Gastrocnemius medialis (tissue), 4 donors: ENCODE data around the gene KIF26B.

Source experiments
- POLR2A ChIP-seq, 2 donors: fragments of 450-650 bp; IDR thresholded peaks; one replicate each; pipeline ENCODE4 v1.6.1; 2017; ENCODE audit warnings: antibody characterized with exemption in 2 of 2, mild to moderate bottlenecking in 2 of 2, moderate library complexity in 2 of 2
- TF ChIP-seq, protein P1 (sequence below), 5 experiments: fragments of 450-650 bp in 3 of 5; fragments of 200-600 bp in 2 of 5; sonication (generic) in 2 of 5; IDR thresholded peaks in 4 of 5; conservative IDR thresholded peaks in 1 of 5; 1 replicate in 4 of 5; 2 replicates in 1 of 5; pipeline ENCODE4 v1.5.1; 2016 to 2019; ENCODE audit warnings: antibody characterized with exemption in 5 of 5, mild to moderate bottlenecking in 3 of 5, moderate library complexity in 3 of 5

DNA sequence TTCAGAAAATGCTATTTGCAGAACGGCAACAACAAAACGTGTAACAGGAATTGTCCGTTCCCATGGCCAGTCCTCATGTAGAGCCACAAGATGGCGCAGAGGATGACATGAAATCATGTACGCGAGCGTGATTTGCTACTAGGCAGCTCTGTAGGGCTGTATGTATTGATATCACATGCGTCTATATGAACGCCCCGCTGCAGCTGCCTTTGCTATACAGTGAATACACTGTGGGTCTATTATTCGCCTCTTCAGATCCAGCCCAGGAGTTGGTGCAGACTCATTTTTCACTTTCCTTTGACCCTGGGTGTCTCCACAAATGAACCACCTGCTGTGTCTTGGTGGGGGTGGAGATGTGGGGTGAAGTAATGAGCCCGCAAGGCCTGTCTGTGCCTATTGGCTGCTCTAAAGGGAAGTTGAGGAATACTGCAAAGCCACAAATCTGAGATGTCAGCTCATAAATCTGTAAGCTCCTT is 361.5 kb downstream of the KIF26B start:
- no peak for TF ChIP-seq POLR2A (IDR thresholded peaks at IDR 0.05)
- TF ChIP-seq, protein P1, sequence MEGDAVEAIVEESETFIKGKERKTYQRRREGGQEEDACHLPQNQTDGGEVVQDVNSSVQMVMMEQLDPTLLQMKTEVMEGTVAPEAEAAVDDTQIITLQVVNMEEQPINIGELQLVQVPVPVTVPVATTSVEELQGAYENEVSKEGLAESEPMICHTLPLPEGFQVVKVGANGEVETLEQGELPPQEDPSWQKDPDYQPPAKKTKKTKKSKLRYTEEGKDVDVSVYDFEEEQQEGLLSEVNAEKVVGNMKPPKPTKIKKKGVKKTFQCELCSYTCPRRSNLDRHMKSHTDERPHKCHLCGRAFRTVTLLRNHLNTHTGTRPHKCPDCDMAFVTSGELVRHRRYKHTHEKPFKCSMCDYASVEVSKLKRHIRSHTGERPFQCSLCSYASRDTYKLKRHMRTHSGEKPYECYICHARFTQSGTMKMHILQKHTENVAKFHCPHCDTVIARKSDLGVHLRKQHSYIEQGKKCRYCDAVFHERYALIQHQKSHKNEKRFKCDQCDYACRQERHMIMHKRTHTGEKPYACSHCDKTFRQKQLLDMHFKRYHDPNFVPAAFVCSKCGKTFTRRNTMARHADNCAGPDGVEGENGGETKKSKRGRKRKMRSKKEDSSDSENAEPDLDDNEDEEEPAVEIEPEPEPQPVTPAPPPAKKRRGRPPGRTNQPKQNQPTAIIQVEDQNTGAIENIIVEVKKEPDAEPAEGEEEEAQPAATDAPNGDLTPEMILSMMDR (IDR thresholded peaks at IDR 0.05 in 4 of 5, conservative IDR thresholded peaks at IDR 0.05 in 1 of 5), result no peak
